HepG2 (cell line): ENCODE data around the gene KANK3. TPM values are rescaled to one million over a fixed set of nuclear protein-coding genes. Genes with fewer than 3 reads are reported as not detected.

Source experiments
- FOXJ3 ChIP-seq: sonication (generic); formaldehyde crosslinking; IDR thresholded peaks from 2 replicates; pipeline ENCODE4 v1.4.0; 2020; ENCODE audit warnings: missing genetic modification reagents, mild to moderate bottlenecking, borderline replicate concordance
- GABPB1 ChIP-seq: IDR thresholded peaks from 2 replicates; pipeline ENCODE4 v1.6.1; 2016; ENCODE audit warnings: mild to moderate bottlenecking, missing genetic modification reagents, moderate library complexity, missing compliant biosample characterization
- HNF1A ChIP-seq, 2 experiments: sonication (generic) in 1 of 2; formaldehyde crosslinking in 1 of 2; IDR thresholded peaks; 2 replicates each; pipeline versions ENCODE4 v1.4.0 to v1.6.1; 2016 to 2020; ENCODE audit warnings: borderline replicate concordance in 1 of 2, low read depth in 1 of 2, mild to moderate bottlenecking in 1 of 2, missing genetic modification reagents in 1 of 2
- HOXD1 ChIP-seq: sonication (generic); formaldehyde crosslinking; IDR thresholded peaks from 2 replicates; pipeline ENCODE4 v1.5.0; 2020; ENCODE audit warnings: missing genetic modification reagents
- JUNB ChIP-seq: sonication (generic); formaldehyde crosslinking; IDR thresholded peaks from 2 replicates; pipeline ENCODE4 v1.8.0; 2022; ENCODE audit warnings: missing genetic modification reagents, mild to moderate bottlenecking, borderline replicate concordance
- MTA3 ChIP-seq: sonication (generic); formaldehyde crosslinking; IDR thresholded peaks from 2 replicates; pipeline ENCODE4 v1.4.0; 2020; ENCODE audit warnings: missing genetic modification reagents
- SIX4 ChIP-seq: sonication (generic); formaldehyde crosslinking; IDR thresholded peaks from 2 replicates; pipeline ENCODE4 v1.4.0; 2020; ENCODE audit warnings: missing genetic modification reagents
- ZMYM2 ChIP-seq: sonication (generic); formaldehyde crosslinking; IDR thresholded peaks from 2 replicates; pipeline ENCODE4 v1.8.0; 2022; ENCODE audit warnings: mild to moderate bottlenecking, missing genetic modification reagents
- ZMYM4 ChIP-seq: sonication (generic); formaldehyde crosslinking; IDR thresholded peaks from 2 replicates; pipeline ENCODE4 v1.8.1; 2023; ENCODE audit warnings: mild to moderate bottlenecking, missing genetic modification reagents
- ZNF34 ChIP-seq: sonication (generic); formaldehyde crosslinking; IDR thresholded peaks from 2 replicates; pipeline ENCODE4 v1.4.0; 2020; ENCODE audit warnings: mild to moderate bottlenecking, missing genetic modification reagents, borderline replicate concordance
- ZNF564 ChIP-seq: sonication (generic); formaldehyde crosslinking; IDR thresholded peaks from 2 replicates; pipeline ENCODE4 v1.8.1; 2023; ENCODE audit warnings: mild to moderate bottlenecking, missing genetic modification reagents
- ZNF7 ChIP-seq: IDR thresholded peaks from 2 replicates; pipeline ENCODE4 v1.6.1; 2016; ENCODE audit warnings: missing biosample characterization, missing genetic modification reagents
- ZNF766 ChIP-seq: sonication (generic); formaldehyde crosslinking; IDR thresholded peaks from 2 replicates; pipeline ENCODE4 v1.5.0; 2020; ENCODE audit warnings: missing genetic modification reagents, borderline replicate concordance
- ZNF781 ChIP-seq: sonication (generic); formaldehyde crosslinking; IDR thresholded peaks from 2 replicates; pipeline ENCODE4 v1.5.1; 2020; ENCODE audit warnings: borderline replicate concordance, mild to moderate bottlenecking, missing genetic modification reagents; ENCODE audit errors: not compliant biosample characterization
- polyA plus RNA-seq, 8 experiments: library from polyadenylated mRNA; depleted of rRNA in 3 of 8; stranded (reverse) in 7 of 8; unstranded in 1 of 8; fragments of >200 nt; fragmentation: Illumina TruSeq in 4 of 8; extraction: Trizol in 4 of 8; gene quantifications; 2 replicates each; pipeline versions ENCODE4 v1.2.1 to v1.2.3, GENCODE V29; 2011 to 2016; ENCODE audit warnings: low read depth in 4 of 8, missing spikeins in 1 of 8, mixed read lengths in 1 of 8; ENCODE audit not compliant: insufficient read depth in 1 of 8
- total RNA-seq, 5 experiments: library from RNA; depleted of rRNA; stranded (reverse); fragments of >200 nt; fragmentation: Illumina TruSeq; extraction: Trizol; gene quantifications; 2 replicates each; pipeline ENCODE4 v1.2.3, GENCODE V29; 2016; ENCODE audit warnings: low read depth in 1 of 5
- TF ChIP-seq, protein P1 (sequence below): sonication (generic); formaldehyde crosslinking; IDR thresholded peaks from 2 replicates; pipeline ENCODE4 v1.5.0; 2020; ENCODE audit warnings: mild to moderate bottlenecking, missing genetic modification reagents
- TF ChIP-seq, protein P2 (sequence below), 2 experiments: sonication (generic) in 1 of 2; formaldehyde crosslinking in 1 of 2; IDR thresholded peaks; 2 replicates each; pipeline versions ENCODE4 v1.4.0 to v1.6.1; 2018 to 2020; ENCODE audit warnings: missing genetic modification reagents in 2 of 2, borderline replicate concordance in 1 of 2, low read depth in 1 of 2, mild to moderate bottlenecking in 1 of 2, missing biosample characterization in 1 of 2

KANK3 gene
- total and polyA plus RNA-seq, 2 of the 13 experiments (the other 11 are each of a cell fraction or from before 2014, with no cell fraction given) = 0.15 to 0.20 TPM

DNA sequence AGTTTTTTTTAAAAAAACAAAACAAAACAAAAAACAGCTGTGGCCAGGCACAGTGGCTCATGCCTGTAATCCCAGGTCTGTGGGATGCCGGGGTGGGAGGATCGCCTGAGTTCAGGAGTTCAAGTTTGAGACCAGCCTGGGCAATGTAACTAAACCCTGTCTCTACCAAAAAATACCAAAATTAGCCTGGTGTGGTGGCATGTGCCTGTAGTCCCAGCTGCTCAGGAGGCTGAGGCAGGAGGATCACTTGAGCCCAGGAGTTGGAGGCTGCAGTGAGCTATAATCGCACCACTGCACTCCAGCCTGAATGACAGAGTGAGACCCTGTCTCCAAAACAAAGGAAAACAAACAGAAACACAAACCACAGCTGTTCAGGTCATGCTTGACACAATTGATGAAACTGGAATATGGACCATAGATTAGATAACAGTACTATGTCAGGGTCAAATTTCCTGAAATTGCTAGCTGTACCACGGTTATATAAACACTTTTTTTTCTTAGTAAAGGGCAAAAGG is 14.0 kb upstream of the KANK3 start (continued):
- TF ChIP-seq HNF1A (IDR thresholded peaks at IDR 0.05; ENCODE audit: low read depth) = peak; percentile 46; the same call in 1 of the 2 replicates
- TF ChIP-seq HNF1A (CRISPR knock-in tag; IDR thresholded peaks at IDR 0.05; ENCODE audit: borderline replicate concordance) = peak; percentile 65; the same call in 1 of the 2 replicates
- no peak for TF ChIP-seq ZNF766 (CRISPR knock-in tag)
- TF ChIP-seq, protein P1, sequence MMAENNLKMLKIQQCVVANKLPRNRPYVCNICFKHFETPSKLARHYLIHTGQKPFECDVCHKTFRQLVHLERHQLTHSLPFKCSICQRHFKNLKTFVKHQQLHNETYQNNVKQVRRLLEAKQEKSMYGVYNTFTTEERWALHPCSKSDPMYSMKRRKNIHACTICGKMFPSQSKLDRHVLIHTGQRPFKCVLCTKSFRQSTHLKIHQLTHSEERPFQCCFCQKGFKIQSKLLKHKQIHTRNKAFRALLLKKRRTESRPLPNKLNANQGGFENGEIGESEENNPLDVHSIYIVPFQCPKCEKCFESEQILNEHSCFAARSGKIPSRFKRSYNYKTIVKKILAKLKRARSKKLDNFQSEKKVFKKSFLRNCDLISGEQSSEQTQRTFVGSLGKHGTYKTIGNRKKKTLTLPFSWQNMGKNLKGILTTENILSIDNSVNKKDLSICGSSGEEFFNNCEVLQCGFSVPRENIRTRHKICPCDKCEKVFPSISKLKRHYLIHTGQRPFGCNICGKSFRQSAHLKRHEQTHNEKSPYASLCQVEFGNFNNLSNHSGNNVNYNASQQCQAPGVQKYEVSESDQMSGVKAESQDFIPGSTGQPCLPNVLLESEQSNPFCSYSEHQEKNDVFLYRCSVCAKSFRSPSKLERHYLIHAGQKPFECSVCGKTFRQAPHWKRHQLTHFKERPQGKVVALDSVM (CRISPR knock-in tag) = peak; percentile 100
- peak; percentile 97 for TF ChIP-seq ZMYM2 (CRISPR knock-in tag)
- TF ChIP-seq MTA3 (CRISPR knock-in tag) = no peak
- peak; percentile 78; the same call in 1 of the 2 replicates for TF ChIP-seq HOXD1 (CRISPR knock-in tag)
- no peak for TF ChIP-seq ZNF7
- TF ChIP-seq SIX4 (CRISPR knock-in tag) = peak; percentile 98
- TF ChIP-seq ZNF34 (CRISPR knock-in tag) = no peak
- peak; percentile 77 for TF ChIP-seq ZMYM4 (CRISPR knock-in tag)
- TF ChIP-seq GABPB1 (CRISPR knock-in tag) = 0 out of 2 replicates have a peak, but pooled peaks have one; percentile 11
- peak; percentile 34 for TF ChIP-seq ZNF781 (CRISPR knock-in tag)
- TF ChIP-seq ZNF564 (CRISPR knock-in tag) = 0 out of 2 replicates have a peak, but pooled peaks have one; percentile 41
- peak; percentile 95 for TF ChIP-seq FOXJ3 (CRISPR knock-in tag)
- peak; percentile 74; the same call in 1 of the 2 replicates for TF ChIP-seq JUNB
- TF ChIP-seq, protein P2, sequence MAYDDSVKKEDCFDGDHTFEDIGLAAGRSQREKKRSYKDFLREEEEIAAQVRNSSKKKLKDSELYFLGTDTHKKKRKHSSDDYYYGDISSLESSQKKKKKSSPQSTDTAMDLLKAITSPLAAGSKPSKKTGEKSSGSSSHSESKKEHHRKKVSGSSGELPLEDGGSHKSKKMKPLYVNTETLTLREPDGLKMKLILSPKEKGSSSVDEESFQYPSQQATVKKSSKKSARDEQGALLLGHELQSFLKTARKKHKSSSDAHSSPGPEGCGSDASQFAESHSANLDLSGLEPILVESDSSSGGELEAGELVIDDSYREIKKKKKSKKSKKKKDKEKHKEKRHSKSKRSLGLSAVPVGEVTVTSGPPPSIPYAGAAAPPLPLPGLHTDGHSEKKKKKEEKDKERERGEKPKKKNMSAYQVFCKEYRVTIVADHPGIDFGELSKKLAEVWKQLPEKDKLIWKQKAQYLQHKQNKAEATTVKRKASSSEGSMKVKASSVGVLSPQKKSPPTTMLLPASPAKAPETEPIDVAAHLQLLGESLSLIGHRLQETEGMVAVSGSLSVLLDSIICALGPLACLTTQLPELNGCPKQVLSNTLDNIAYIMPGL (CRISPR knock-in tag; IDR thresholded peaks at IDR 0.05; ENCODE audit: borderline replicate concordance in 1 of 2, low read depth in 1 of 2) = peak in 1 of 2 experiments; percentile 25; a peak in 2 of 4 replicates
